Peyer's patch (tissue), 4 donors: ENCODE data around the gene HTRA3.

Experiments used
- CTCF ChIP-seq, 6 experiments: fragments of 450-650 bp in 4 of 6; fragments of 200-600 bp in 2 of 6; sonication (generic) in 1 of 6; IDR thresholded peaks; one replicate each; pipeline ENCODE4 v1.5.1; 2017 to 2019; ENCODE audit warnings: antibody characterized with exemption in 6 of 6, mild to moderate bottlenecking in 3 of 6, moderate library complexity in 1 of 6
- POLR2A ChIP-seq, 2 donors: fragments of 450-650 bp; IDR thresholded peaks; one replicate each; pipeline ENCODE4 v1.5.1; 2017; ENCODE audit warnings: antibody characterized with exemption in 2 of 2, mild to moderate bottlenecking in 2 of 2, moderate library complexity in 2 of 2

GRCh38 chr4:8319061-8319460 is 49.5 kb downstream of the HTRA3 start:
- TF ChIP-seq CTCF (IDR thresholded peaks at IDR 0.05): no peak
- TF ChIP-seq POLR2A (IDR thresholded peaks at IDR 0.05): no peak
